ENCODE measurements around the gene C6orf47. TPM values are rescaled to one million over a fixed set of nuclear protein-coding genes. Genes with fewer than 3 reads are reported as not detected.

C6orf47 gene
- total and polyA plus RNA-seq, 2 of the 8 experiments (the other 6 are each of a cell fraction or from before 2014, with no cell fraction given): 4.7 to 14.6 TPM

GRCh38 chr6:31689249-31690110 is 28.9 kb upstream of the C6orf47 start (continued):
- no peak for TF ChIP-seq CHD1 (IDR thresholded peaks at IDR 0.05; ENCODE audit: low read depth, low read length)
- no peak for TF ChIP-seq RFX5 (IDR thresholded peaks at IDR 0.05; ENCODE audit: borderline replicate concordance, low read depth, low read length)
- TF ChIP-seq GABPA (IDR thresholded peaks at IDR 0.05; ENCODE audit: borderline replicate concordance, insufficient read depth, low read length): no peak
- TF ChIP-seq RNF2 (IDR thresholded peaks at IDR 0.05; ENCODE audit: borderline replicate concordance, low read depth, low read length, missing control alignments, poor library complexity, severe bottlenecking): no peak
- TF ChIP-seq TCF12 (IDR thresholded peaks at IDR 0.05; ENCODE audit: low read depth, low read length): no peak
